GM12878 (cell line): Measurements from ENCODE around the gene P3H3. TPM values are rescaled to one million over a fixed set of nuclear protein-coding genes. Genes with fewer than 3 reads are reported as not detected.

Experiments
- ATF3 ChIP-seq: IDR thresholded peaks from 2 replicates; pipeline ENCODE4 v1.6.1; 2011; ENCODE audit warnings: low read depth, mild to moderate bottlenecking, low read length, moderate library complexity, borderline replicate concordance; ENCODE audit errors: extremely low read depth
- CUX1 ChIP-seq: IDR thresholded peaks from 2 replicates; pipeline ENCODE4 v1.6.1; 2012; ENCODE audit warnings: improper control_type of control experiment, low read depth, low read length; ENCODE audit not compliant: insufficient replicate concordance
- EED ChIP-seq: sonication (generic); IDR thresholded peaks from 2 replicates; pipeline ENCODE4 v1.6.1; 2016; ENCODE audit warnings: antibody characterized with exemption, low read depth
- ETV6 ChIP-seq, 2 experiments: fragments of 450-650 bp in 1 of 2; IDR thresholded peaks in 1 of 2; conservative IDR thresholded peaks in 1 of 2; 2 replicates each; pipeline ENCODE4 v1.6.1; 2014; ENCODE audit warnings: antibody characterized with exemption in 1 of 2, borderline replicate concordance in 1 of 2, low read depth in 1 of 2, mild to moderate bottlenecking in 1 of 2, moderate library complexity in 1 of 2
- IKZF1 ChIP-seq: fragments of 450-650 bp; conservative IDR thresholded peaks from 2 replicates; pipeline ENCODE4 v1.6.1; 2017; ENCODE audit warnings: antibody characterized with exemption, mild to moderate bottlenecking
- MTA3 ChIP-seq: IDR thresholded peaks from 2 replicates; pipeline ENCODE4 v1.6.1; 2012; ENCODE audit warnings: low read length, inconsistent platforms, borderline replicate concordance
- MYC ChIP-seq: IDR thresholded peaks from 2 replicates; pipeline ENCODE4 v1.6.1; 2011; ENCODE audit warnings: mild to moderate bottlenecking, low read length, moderate library complexity, inconsistent platforms; ENCODE audit not compliant: insufficient read depth, insufficient replicate concordance, insufficient read length, severe bottlenecking
- NKRF ChIP-seq: fragments of 450-650 bp; conservative IDR thresholded peaks from 2 replicates; pipeline ENCODE4 v1.6.1; 2017; ENCODE audit warnings: mild to moderate bottlenecking, moderate library complexity
- PAX5 ChIP-seq: IDR thresholded peaks from 2 replicates; pipeline ENCODE4 v1.6.1; 2011; ENCODE audit warnings: low read depth, low read length, borderline replicate concordance
- POU2F2 ChIP-seq: IDR thresholded peaks from 3 replicates; pipeline ENCODE4 v1.6.1; 2011; ENCODE audit warnings: low read depth, mild to moderate bottlenecking, low read length, borderline replicate concordance
- SRF ChIP-seq, 2 experiments: IDR thresholded peaks; 2 replicates each; pipeline ENCODE4 v1.6.1; 2011; ENCODE audit warnings: low read depth in 2 of 2, low read length in 2 of 2, mild to moderate bottlenecking in 1 of 2, moderate library complexity in 1 of 2
- TAF1 ChIP-seq: IDR thresholded peaks from 2 replicates; pipeline ENCODE4 v1.6.1; 2011; ENCODE audit warnings: mild to moderate bottlenecking, low read depth, low read length, borderline replicate concordance
- TARDBP ChIP-seq: IDR thresholded peaks from 2 replicates; pipeline ENCODE4 v1.6.1; 2016; ENCODE audit warnings: borderline replicate concordance
- YY1 ChIP-seq: IDR thresholded peaks from 2 replicates; pipeline ENCODE4 v1.6.1; 2011; ENCODE audit warnings: low read depth, mild to moderate bottlenecking, low read length
- ZBTB4 ChIP-seq: fragments of 450-650 bp; formaldehyde crosslinking; IDR thresholded peaks from 2 replicates; pipeline ENCODE4 v1.4.0; 2022; ENCODE audit warnings: mild to moderate bottlenecking, moderate library complexity
- ZNF217 ChIP-seq: fragments of 450-650 bp; IDR thresholded peaks from 2 replicates; pipeline ENCODE4 v1.6.1; 2017; ENCODE audit warnings: antibody characterized with exemption, mild to moderate bottlenecking
- ZNF274 ChIP-seq: IDR thresholded peaks from one replicate; pipeline ENCODE4 v1.8.0; 2011; ENCODE audit not compliant: insufficient read length, insufficient read depth
- ZNF622 ChIP-seq: fragments of 450-650 bp; IDR thresholded peaks from 2 replicates; pipeline ENCODE4 v1.6.1; 2017; ENCODE audit warnings: mild to moderate bottlenecking, inconsistent platforms
- polyA plus RNA-seq, 11 experiments: library from polyadenylated mRNA; depleted of rRNA in 4 of 11; unstranded in 6 of 11; stranded (reverse) in 5 of 11; fragments of >200 nt; fragmentation: Nextera tagmentation in 4 of 11; fragmentation: Illumina TruSeq in 1 of 11; extraction: Ambion mirVana in 4 of 11; extraction: Trizol in 1 of 11; gene quantifications; 1 replicate in 1 of 11; 2 replicates in 10 of 11; pipeline versions ENCODE4 v1.2.1 to v1.2.3, GENCODE V29; 2011 to 2016; ENCODE audit warnings: inconsistent platforms in 2 of 11, missing spikeins in 2 of 11, low read depth in 1 of 11
- total RNA-seq, 4 experiments: library from RNA; depleted of rRNA in 3 of 4; stranded (reverse); fragments of >200 nt in 3 of 4; fragmentation: Illumina TruSeq in 1 of 4; extraction: Trizol in 1 of 4; gene quantifications; 2 replicates each; pipeline versions ENCODE4 v1.2.1 to v1.2.3, GENCODE V29; 2013 to 2021

The P3H3 gene
- total and polyA plus RNA-seq, 10 of the 15 experiments (the other 5 are each of a cell fraction or from before 2014, with no cell fraction given): 0.03 to 0.21 (median 0.05) TPM; not detected in 7

- TF ChIP-seq ZNF622: no peak
- peak; percentile 93 for TF ChIP-seq POU2F2
- TF ChIP-seq ETV6 (conservative IDR thresholded peaks at IDR 0.05 in 1 of 2, IDR thresholded peaks at IDR 0.05 in 1 of 2; ENCODE audit: borderline replicate concordance in 1 of 2, low read depth in 1 of 2): no peak
- no peak for TF ChIP-seq ZBTB4
- 0 out of 2 replicates have a peak, but pooled peaks have one; percentile 36 for TF ChIP-seq ZNF217
- peak; percentile 84 for TF ChIP-seq MYC
- TF ChIP-seq PAX5: peak; percentile 69; the same call in 1 of the 2 replicates
- TF ChIP-seq EED: no peak
- no peak for TF ChIP-seq CUX1
- TF ChIP-seq TAF1: peak; percentile 97
- no peak for TF ChIP-seq MTA3
- peak; percentile 90 for TF ChIP-seq NKRF
- TF ChIP-seq ZNF274: no peak
- TF ChIP-seq IKZF1: peak; percentile 66
- no peak for TF ChIP-seq SRF (IDR thresholded peaks at IDR 0.05; ENCODE audit: low read depth in 2 of 2, low read length in 2 of 2)
- TF ChIP-seq ATF3: no peak
- TF ChIP-seq YY1: peak; percentile 90
- TF ChIP-seq TARDBP: no peak
Measured at GRCh38 chr12:6867413-6868210, 39.4 kb downstream of the P3H3 start, which contains the start of gene TPI1 (continued).
